GDM1 (cell line): ENCODE data around the gene JMJD8.
A peak's percentile ranks its signal among the peaks of the same experiment; 100 is the strongest.

Experiments
- DNase-seq: peaks from one replicate; lab custom pipeline; 2025; lab: John Stamatoyannopoulos, UW

JMJD8 gene

DNA sequence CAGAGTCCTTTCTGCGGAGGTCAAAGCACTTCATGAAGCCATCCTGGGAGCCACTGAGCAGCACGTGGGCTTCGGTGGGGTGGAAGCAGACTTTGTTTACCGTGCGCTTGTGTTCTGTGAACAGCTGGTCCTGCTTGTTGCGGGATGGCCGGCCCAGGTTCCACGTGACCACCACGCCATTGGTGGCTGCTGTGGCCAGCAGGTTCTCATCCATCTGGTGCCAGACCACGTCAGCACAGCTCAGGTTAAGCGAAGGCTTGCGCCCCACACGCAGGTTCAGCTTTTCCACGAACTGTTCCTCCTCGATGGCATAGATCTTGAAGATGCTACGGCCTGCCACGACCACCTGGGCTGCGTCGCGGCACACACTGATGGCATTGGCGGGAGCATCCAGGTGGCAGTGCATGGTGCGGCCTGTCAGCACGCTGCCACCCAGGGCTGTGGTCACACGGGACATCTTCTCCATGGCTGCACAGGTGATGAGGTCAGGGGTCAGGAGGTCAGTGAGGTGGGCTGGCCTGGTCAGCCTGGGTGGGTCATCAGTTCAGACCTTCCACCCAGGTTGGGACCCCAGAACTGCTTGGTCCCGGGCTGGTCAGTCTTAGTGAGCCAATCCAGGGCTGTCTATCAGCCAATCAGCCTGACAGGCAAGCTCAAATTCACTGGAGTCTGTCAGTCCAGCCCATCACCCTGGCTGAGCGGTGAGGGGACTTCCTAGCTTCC lies 5.2 kb upstream of the JMJD8 start:
- DNase-seq = no peak

DNA sequence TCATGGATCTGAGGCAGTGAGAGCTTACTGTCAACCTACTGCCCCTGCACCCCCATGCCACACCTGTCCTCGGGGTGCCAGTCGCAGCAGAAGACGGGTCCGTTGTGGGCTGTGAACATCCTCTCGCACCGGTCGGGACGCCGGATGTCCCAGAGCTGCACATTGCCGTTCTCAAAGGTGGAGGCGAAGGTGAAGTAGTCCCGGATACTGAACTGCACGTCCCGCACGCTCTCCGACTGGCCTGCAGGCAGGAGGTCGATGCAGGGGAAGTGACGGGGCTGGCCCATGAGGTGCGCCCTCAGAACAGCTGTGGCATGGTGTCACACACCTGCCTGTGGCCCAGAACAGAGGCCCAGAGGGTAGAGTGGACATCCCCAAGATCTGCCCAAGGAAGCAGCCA lies 3.4 kb upstream of the JMJD8 start:
- no peak for DNase-seq

DNA sequence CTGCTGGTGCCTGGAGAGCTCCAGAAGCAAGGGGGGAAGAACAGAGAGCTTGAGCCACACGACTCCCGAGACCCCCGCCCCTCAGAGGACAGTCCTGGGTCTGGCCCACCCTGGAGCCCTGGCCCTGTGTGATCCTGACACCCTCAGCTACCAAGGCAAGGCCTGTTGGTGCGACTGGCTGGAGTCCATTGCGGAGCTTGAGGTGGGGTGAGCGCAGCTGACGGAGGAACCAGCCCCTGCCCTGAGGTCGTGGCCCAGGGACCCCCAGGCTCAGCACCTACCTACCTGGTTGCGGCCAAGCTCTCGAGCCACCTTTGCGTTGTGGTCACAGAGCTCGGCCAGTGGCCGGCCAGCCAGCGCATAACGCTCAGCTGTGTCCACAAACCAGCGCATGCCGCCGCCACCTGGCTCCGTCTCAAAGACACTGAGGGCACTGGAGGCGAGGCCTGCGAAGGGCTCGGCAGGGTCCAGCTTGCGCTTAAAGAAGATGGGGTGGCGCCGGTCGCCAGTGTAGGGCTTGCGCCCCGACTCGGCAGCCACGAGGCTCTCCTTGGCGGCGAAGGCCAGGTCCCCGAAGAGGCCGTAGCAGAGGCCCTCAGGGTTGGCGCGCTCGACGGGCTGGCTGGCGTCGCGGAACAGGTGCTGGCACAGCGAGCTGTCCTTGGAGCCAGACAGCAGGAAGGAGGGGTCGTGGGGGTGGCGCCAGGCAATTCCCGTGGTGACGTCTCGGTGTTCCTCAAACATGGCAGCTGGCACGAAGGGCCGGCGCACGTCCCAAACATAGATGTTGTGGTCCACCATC lies 2.5 kb upstream of the JMJD8 start:
- DNase-seq = no peak

DNA sequence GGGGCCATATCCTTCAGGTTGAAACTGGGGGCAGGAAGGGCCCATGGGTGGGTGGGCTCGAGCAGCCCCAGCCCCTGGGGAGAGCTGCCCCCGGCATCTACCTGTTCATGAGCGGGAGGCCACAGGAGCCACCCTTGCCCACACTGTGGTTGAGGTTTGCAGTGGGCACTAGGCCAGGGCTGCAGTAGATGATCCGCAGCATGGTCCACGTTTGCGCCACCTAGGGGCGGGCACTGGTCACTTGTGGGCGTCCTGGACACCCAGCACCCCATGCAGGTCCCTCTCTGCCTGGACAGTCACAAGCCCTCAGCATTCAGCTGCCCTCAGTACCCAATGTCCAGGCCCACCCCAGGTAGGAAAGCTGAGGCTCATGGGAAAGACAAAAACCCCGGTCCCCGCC lies 1.8 kb upstream of the JMJD8 start:
- no peak for DNase-seq

DNA sequence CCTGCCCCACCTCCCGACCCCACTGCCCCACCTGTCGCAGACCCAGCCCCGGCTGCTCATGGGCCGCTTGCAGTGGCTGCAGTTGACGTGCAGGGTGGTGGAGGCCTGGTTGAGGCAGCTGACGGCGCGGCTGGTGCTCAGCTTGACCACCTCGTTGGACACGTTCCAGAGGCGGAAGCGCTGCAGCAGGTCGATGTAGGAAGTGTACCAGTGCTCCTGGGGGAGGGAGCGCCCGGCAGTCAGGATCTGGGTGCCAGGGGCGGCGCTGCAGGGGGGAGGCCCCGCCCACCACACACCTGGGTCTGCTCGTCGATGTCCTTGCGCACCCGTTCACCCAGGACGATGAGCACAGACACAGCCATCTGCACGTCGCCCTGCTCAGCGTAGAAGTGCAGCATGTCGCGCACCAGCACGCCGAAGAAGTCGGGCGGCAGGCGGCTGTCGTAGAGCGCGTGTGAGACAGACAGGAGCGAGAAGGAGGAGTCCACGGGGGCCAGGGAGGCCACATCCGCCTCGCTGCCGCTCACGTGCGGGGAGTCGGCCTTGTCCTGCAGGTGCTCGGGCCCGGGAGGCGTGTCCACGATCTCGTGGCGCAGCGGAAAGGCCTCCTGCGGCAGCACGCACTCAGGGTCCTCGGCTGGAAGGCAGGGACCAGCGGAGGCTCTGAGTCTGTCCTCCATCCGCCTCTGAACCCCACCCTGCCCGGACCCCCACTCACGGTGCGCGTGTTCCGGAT lies 995 bp upstream of the JMJD8 start:
- no peak for DNase-seq

DNA sequence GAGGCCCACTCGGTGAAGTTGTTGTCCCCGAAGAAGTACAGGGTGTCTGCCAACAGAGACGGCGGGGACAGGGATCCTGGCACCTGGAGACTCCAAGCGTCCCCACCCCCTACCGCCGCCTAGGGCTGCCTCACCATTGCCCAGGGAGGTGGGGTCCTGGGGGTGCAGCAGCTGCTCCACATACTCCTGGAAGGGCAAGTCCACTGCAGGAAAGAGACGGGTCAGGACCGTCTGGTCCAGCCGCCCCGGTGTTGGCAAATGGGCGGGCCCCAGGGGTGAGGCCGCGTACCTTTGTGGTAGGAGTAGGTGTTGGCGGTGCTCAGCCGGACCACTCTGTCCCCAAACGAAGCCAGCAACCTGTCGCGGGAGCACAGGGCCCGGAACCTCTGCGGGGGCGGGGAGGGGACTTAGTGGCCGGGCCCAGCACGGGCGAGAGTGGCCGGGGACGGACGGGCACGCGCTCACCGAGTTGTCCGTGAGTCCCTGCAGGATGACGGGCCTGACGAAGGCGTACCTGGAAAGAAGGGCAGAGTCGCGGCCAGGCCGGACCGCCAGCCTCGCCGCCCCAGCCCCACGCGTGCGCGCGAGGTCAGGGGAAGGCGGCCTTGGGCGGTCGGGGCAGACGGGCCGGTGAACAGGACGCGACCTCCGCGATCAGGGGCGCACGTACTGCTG lies 601 bp downstream of the JMJD8 start:
- no peak for DNase-seq

DNA sequence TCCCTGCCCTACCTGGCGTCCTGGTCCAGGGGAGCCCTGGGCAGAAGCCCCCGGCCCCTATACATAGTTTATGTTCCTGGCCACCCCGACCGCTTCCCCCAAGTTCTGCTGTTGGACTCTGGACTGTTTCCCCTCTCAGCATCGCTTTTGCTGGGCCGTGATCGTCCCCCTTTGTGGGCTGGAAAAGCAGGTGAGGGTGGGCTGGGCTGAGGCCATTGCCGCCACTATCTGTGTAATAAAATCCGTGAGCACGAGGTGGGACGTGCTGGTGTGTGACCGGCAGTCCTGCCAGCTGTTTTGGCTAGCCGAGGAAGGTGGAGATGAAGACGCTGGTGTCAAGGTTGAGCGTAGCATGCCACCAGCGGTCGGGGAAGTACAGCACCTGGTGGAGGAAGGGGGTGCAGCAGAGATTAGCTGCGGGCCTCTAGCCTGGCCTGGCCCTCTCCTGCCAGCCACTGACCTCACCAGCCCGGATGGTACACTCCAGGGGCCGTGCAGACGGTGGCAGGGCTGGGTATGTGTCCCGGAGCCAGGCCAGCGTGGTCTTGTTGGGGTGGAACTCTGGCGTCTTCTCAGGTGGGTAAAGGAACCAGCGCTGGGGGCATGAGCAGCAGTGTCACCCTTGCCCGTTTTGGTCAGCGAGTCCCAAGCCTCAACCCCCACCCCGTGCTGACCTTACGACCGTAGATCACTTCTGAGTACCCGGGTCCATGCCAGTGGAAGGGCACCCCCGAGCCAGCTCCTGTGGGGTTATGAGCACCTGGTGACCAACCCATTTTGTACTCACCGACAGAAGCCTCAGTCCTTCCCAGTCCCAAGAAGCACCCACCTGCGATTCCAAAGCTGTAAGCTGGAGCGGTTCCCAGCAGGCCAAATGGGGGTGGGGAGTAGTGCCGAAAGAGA lies 1.4 kb downstream of the JMJD8 start:
- DNase-seq = no peak

DNA sequence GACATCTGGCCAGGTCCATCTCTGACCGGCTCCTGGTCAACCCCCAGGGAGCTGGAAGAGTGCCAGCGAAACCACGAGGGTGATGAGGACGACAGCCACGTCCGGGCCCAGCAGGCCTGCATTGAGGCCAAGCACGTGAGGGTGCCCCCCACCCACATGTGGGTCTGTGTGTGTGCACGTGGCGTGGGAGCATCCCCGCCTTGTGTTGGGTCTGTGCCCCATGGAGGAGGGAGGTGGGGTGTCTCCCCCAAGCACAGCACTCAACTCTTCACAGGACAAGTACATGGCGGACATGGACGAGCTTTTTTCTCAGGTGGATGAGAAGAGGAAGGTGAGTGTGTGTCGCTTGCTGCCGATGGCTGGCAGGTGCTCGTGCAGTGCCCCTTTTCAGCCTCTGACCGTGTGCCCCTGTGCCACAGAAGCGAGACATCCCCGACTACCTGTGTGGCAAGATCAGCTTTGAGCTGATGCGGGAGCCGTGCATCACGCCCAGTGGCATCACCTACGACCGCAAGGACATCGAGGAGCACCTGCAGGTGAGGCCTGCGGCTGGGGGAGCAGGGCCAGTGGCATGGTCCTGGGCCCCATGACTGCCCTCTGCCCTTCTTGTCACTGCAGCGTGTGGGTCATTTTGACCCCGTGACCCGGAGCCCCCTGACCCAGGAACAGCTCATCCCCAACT lies 2.2 kb downstream of the JMJD8 start:
- DNase-seq = no peak

DNA sequence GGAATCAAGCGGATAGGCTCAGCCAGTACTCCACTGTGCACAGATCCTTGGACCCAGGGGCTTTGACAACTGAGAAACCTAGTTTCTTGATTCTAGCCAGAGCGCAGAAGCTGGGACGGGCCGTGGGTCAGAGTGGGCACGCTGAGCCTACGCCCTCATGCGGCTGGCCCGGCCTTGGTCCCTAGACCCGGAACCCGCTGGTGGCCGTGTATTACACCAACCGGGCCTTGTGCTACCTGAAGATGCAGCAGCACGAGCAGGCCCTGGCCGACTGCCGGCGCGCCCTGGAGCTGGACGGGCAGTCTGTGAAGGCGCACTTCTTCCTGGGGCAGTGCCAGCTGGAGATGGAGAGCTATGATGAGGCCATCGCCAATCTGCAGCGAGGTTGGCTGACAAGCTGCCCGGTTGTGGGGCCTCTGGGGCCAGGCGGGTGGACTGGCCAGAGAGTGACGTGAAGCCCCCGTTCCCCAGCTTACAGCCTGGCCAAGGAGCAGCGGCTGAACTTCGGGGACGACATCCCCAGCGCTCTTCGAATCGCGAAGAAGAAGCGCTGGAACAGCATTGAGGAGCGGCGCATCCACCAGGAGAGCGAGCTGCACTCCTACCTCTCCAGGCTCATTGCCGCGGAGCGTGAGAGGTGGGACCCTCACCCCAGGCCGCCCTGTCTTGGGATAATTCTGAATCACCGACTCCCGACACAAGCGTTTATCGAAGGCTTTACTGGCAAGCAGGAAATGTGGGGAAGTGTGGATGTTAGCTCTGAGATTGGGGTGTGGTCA lies 3.0 kb downstream of the JMJD8 start:
- no peak for DNase-seq

DNA sequence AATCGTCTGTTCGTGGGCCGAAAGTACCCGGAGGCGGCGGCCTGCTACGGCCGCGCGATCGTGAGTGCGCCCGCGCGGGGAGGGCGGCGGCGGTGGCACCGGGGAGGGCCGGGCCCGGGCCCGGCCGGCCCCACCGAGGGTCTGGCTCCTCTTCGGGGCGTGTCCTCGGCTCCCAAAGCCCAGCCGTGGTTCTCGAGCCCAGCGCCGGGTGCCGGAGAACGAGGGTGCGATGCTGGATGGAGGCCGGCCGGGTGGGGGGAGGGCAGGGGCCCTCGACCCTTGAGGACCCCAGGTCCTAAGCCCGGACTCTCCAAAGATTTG lies 3.5 kb downstream of the JMJD8 start:
- no peak for DNase-seq

DNA sequence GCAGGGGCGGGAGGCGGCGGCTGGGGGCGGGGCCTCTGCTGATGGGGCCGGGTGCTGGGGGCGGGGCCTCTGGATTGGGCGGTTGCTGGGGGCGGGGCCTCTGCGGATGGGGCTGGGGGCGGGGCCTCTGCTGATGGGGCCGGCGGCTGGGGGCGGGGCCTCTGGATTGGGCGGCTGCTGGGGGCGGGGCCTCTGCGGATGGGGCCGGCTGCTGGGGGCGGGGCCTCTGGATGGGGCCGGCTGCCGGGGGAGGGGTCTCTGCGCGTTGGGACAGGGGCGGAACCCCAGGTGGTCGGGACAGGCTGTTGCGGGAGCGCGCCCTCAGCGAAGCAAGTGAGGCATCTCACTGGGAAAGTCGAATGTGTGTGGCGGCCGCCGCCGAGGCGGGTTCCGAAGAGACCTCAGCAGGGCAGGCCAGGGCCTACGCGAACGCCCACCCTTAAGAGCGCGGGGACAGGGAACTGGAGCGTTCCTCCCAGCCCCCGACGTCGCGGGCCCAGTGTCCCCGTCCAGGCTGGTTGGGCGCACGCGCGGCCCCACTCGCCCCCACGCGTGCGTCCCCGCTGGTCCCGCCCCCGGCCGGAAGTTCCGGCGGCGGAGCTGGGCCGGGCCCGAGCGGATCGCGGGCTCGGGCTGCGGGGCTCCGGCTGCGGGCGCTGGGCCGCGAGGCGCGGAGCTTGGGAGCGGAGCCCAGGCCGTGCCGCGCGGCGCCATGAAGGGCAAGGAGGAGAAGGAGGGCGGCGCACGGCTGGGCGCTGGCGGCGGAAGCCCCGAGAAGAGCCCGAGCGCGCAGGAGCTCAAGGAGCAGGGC lies 4.1 kb downstream of the JMJD8 start, which contains the start of gene STUB1:
Gene STUB1, plus strand, starts transcription at position 597 of the 811 bp plus-strand sequence. Its CDS starts 116 bp downstream, at position 713.
- peak; percentile 80 for DNase-seq

DNA sequence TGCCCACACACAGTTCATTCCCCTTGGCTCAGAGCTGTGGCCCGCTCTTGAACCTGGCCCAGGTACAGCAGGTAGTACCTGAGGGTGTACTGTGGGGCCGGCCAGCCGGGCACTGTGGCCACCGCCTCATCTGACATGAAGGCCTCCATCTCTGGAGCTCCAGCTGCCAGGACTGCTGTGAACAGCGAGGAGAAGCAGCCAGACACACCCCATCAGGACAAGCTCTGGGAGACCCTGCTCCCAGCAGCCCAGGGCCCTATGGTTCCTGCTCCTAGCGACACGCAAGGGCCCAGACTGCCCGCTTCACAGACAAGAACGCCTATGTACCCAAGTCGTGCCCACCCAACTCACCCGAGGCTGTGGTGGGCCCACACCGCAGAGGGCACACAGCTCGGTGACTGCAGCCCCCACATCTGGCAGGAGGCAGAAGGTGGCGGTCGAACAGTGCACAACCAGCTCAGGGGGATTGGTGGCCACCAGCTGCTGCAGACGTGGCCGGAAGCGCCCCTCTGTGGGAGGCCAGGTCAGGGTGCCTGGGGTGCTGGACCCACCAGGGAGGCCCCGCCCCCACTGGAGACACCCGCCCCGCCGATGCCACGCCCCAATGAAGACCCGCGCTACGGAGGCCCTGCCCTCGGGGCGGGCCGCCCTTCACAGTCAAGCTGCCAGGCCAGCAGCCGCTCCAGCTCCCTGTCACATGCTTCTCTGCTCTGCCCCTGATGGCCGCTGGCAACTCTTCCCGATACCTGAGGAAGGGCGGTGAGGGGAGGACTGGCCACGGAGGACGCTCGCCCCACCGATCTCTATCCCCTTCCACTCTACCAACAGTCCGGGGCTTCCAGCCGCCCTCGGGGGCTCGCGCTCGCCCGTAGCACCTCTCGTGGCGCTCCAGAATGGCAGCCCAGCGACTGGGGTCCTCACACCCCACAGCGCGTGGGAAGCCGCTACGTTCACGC lies 5.0 kb downstream of the JMJD8 start:
- DNase-seq = peak; percentile 45

DNA sequence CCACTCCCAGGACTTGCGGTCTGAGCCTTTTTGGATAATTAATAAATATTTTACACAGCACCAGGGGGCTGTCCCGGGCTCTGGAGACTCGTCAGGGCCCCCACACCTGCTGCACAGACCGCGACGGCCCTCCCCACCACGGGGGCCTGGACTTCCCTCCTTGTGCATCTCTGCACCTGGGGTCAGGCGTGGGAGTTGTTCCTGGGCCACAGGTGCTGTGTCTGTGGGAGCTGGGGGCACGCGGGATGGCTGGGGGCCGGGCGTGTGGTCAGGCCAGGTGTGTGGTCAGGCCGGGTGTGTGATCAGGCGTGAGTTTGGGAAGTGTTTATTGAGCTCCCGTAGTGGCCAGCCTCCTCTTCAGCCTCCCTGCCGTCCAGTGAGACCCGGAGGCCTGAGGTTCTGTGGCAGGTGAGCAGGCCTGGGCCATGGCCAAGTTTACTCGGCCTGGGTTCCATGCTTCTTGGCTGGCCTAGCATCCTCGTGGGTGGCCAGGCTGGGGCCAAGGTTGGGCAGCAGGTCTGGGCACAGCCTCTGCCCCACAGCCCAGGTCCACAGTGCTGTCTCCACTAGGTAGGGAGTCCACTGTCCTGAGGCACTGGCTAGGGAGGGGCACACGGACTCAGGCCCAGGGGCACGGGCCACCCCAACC lies 5.8 kb downstream of the JMJD8 start:
- DNase-seq = no peak

DNA sequence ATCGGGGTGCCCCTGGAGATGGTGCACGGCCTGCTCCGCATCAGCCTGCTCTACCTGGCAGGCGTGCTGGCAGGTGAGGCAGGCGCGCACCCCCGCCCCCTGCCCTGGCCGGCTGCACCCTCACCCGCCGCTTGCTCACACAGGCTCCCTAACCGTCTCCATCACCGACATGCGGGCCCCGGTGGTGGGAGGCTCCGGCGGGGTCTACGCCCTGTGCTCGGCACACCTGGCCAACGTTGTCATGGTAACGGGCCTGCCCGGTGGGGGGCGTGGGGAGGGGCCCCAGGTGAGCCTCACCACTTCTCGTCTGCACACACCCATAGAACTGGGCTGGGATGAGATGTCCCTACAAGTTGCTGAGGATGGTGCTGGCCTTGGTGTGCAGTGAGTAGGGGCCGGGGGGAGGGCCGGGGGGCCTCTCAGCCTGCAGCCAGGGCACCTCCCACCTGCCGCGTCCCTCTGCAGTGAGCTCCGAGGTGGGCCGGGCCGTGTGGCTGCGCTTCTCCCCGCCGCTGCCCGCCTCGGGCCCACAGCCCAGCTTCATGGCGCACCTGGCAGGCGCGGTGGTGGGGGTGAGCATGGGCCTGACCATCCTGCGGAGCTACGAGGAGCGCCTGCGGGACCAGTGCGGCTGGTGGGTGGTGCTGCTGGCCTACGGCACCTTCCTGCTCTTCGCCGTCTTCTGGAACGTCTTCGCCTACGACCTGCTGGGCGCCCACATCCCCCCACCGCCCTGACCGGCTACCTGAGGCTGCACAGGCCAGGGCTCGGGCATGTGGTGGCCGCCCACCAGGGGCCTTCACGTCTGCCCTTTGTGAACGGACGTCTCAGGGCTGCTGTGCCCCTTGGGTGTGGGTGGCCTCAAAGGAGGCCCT lies 6.6 kb downstream of the JMJD8 start:
- no peak for DNase-seq

DNA sequence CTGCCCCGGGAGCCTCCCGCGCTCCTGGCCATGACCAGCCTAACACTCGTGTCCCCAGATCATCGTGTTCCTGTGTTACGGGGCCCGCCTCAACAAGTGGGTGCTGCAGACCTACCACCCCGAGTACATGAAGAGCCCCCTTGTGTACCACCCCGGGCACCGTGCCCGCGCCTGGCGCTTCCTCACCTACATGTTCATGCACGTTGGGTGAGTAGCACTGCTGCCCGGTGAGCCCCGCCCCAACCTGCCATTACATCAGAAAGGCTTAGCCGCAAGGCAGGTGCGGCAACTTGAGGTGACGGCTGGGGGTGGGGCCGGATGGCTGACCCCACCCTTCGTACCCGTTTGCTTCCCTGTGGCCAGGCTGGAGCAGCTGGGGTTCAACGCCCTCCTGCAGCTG lies 7.2 kb downstream of the JMJD8 start:
- DNase-seq = no peak

DNA sequence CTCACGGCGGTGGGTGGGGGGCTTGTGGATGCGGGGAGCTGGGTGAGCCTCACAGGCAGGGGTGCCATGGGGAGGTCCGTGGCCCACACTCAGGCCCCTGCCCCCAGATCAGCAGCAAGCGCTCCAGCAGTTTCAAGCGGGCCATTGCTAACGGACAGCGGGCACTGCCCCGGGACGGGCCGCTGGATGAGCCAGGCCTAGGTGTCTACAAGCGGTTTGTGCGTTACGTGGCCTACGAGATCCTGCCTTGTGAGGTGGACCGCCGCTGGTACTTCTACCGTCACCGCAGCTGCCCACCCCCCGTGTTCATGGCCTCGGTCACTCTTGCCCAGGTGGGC lies 7.6 kb downstream of the JMJD8 start:
- DNase-seq = no peak
